Testis (tissue), 3 donors: ENCODE measurements around the gene DNAJB6. TPM values are rescaled to one million over a fixed set of nuclear protein-coding genes. Genes with fewer than 3 reads are reported as not detected.

ENCODE experiments used
- DNase-seq: peaks from one replicate; pipeline ENCODE4 v3.0.0-alpha.2; 2019
- H3K27ac ChIP-seq, 2 donors: fragments of 200-600 bp; sonication (generic); one replicate each; pipeline ENCODE4 v1.5.1; 2019
- H3K27me3 ChIP-seq: fragments of 200-600 bp; sonication (generic); one replicate; pipeline ENCODE4 v1.5.1; 2019
- H3K36me3 ChIP-seq: fragments of 200-600 bp; sonication (generic); one replicate; pipeline ENCODE4 v1.5.1; 2017; ENCODE audit warnings: low read depth; ENCODE audit errors: missing control alignments
- H3K4me1 ChIP-seq: fragments of 200-600 bp; sonication (generic); one replicate; pipeline ENCODE4 v1.5.1; 2019
- H3K4me3 ChIP-seq, 2 donors: fragments of 200-600 bp; sonication (generic); one replicate each; pipeline ENCODE4 v1.5.1; 2017 to 2019
- H3K9me3 ChIP-seq: fragments of 200-600 bp; sonication (generic); one replicate; pipeline ENCODE4 v1.5.1; 2017
- POLR2A ChIP-seq: fragments of 450-650 bp; IDR thresholded peaks from one replicate; pipeline ENCODE4 v1.6.1; 2017; ENCODE audit warnings: antibody characterized with exemption, mild to moderate bottlenecking, moderate library complexity
- WGBS, 2 donors: methylation state at CpG; one replicate each; pipeline ENCODE4 v1.1.5; 2018; 5-methylcytosine and 5-hydroxymethylcytosine counted together
- intact Hi-C: fragments of 100-400 bp; cut with DNase I; formaldehyde crosslinking; loops from one replicate; pipeline ENCODE4 v1.15.1; 2023; ENCODE audit warnings: low total_unique reads
- polyA plus RNA-seq: library from polyadenylated mRNA; stranded (reverse); fragments of 350-450 nt; fragmentation: Illumina TruSeq; extraction: RNeasy Lipid Tissue Mini Kit (QIAGEN cat#74804); gene quantifications from one replicate; pipeline ENCODE4 v1.2.3, GENCODE V29; 2014; ENCODE audit warnings: low read depth, low replicate concordance; ENCODE audit not compliant: insufficient read depth
- total RNA-seq, 2 donors: library from RNA; depleted of rRNA; stranded (reverse); fragments of >200 nt; gene quantifications; one replicate each; pipeline ENCODE4 v1.2.3, GENCODE V29; 2016
- TF ChIP-seq, protein P1 (sequence below), 3 experiments: fragments of 450-650 bp in 2 of 3; fragments of 200-600 bp in 1 of 3; sonication (generic) in 1 of 3; IDR thresholded peaks; one replicate each; pipeline ENCODE4 v1.5.1; 2016 to 2019; ENCODE audit warnings: antibody characterized with exemption in 3 of 3, mild to moderate bottlenecking in 2 of 3, moderate library complexity in 1 of 3

Gene DNAJB6
- total and polyA plus RNA-seq, 3 donors from 2014 or later = 154 to 262 (median 172) TPM

DNA sequence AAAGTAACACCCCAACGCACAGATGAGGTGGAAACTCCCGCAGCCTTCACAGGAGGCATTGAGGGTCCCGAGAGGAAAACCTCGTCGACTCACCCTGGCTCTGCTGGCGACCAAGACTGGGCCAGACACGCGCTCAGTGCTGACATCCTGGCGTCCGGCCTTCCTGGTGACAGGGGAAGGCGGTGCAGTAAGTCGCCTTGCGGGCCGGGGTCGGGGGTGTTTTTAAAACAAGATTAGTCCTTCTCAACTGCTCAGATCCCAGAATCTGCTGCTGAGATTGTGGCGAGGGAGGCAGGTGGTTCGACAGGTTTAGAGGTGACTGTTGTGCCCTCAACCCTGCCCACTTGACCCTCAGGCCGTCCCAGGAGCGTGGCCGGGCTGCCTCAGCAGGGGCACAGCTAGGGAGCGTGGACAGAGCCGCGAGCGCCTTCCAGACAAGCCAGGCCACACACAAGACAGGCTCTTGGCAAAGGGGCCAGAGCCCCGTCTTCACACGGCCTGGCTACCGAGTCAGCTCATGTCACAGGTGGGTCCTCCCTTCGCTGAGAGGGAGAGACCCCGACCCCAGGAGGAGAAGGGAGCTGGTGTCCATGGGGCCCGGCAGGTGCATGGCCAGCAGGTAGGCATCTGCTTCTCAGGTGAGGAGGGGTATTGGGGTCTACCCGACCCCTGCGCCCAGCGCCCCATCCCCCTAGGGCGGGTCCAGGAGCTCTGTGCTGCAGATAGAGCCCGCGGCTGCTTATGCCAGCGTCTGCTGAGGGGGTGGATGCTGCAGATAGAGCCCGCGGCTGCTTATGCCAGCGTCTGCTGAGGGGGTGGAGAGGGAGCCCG is 81.6 kb downstream of the DNAJB6 start:
- Histone ChIP-seq H3K36me3 (no peaks in the 10 kb centered on the region), H3K4me3 (no peak overlapping the region), H3K27ac (no peak overlapping the region), H3K4me1 (no peaks in the 10 kb centered on the region), H3K9me3 (no peaks in the 10 kb centered on the region), H3K27me3 (no peaks in the 10 kb centered on the region)
- 89 to 92% methylated on average over 15 to 39 of the region's 41 CpGs for WGBS, 2 donors
- intact Hi-C loops = no loop called here
- TF ChIP-seq, protein P1, sequence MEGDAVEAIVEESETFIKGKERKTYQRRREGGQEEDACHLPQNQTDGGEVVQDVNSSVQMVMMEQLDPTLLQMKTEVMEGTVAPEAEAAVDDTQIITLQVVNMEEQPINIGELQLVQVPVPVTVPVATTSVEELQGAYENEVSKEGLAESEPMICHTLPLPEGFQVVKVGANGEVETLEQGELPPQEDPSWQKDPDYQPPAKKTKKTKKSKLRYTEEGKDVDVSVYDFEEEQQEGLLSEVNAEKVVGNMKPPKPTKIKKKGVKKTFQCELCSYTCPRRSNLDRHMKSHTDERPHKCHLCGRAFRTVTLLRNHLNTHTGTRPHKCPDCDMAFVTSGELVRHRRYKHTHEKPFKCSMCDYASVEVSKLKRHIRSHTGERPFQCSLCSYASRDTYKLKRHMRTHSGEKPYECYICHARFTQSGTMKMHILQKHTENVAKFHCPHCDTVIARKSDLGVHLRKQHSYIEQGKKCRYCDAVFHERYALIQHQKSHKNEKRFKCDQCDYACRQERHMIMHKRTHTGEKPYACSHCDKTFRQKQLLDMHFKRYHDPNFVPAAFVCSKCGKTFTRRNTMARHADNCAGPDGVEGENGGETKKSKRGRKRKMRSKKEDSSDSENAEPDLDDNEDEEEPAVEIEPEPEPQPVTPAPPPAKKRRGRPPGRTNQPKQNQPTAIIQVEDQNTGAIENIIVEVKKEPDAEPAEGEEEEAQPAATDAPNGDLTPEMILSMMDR (IDR thresholded peaks at IDR 0.05) = no peak
- TF ChIP-seq POLR2A = no peak
- DNase-seq = no peak

DNA sequence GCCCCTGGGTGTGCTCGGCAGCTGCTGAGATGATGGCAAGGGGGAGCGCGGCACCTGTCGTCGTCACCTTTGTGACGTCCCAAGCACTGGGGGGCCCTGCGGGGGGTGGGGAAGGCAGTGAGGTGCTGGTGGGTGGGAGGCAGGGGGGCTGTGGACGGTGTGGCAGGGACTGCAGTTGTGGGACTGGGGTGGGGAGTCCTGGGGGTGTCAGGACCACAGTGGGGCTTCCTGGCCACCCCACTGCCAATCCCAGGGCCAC is 82.2 kb downstream of the DNAJB6 start:
- intact Hi-C loops = no loop called here
- H3K9me3 ChIP-seq = no peaks in the 10 kb centered on the region
- no peak for DNase-seq
- TF ChIP-seq POLR2A = no peak
- TF ChIP-seq, protein P1 (IDR thresholded peaks at IDR 0.05) = no peak
- H3K4me1 ChIP-seq = no peaks in the 10 kb centered on the region
- H3K27me3 ChIP-seq = no peaks in the 10 kb centered on the region
- H3K27ac ChIP-seq = no peak overlapping the region
- no peaks in the 10 kb centered on the region for H3K36me3 ChIP-seq
- WGBS, 2 donors = 79 to 87% methylated on average over 3 to 7 of the region's 8 CpGs
- H3K4me3 ChIP-seq = no peak overlapping the region

DNA sequence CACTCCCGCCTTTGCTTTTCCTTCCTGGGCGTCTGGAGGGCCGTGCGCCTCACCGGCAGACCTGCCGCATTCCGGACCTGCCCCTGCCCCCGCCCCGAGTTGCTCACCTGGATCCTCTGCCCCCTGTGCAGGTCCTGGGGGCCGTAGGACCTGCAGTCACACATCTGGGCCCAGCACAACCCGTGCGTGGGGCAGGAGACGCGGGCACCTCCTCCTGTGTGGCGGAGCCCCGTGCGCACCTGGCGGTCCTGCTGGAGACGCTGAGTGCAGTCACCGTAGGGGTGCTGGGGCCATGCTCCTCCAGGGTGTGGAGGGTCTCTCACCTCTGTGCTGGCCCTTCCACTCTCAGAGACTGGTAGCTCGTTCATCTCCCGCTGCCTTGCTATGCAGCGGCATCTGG is 85.5 kb downstream of the DNAJB6 start:
- H3K36me3 ChIP-seq = no peaks in the 10 kb centered on the region
- 88 to 92% methylated on average over 10 to 21 of the region's 23 CpGs for WGBS, 2 donors
- TF ChIP-seq POLR2A = no peak
- TF ChIP-seq, protein P1 (IDR thresholded peaks at IDR 0.05) = no peak
- no peaks in the 10 kb centered on the region for H3K4me1 ChIP-seq
- no peaks in the 10 kb centered on the region for H3K9me3 ChIP-seq
- H3K4me3 ChIP-seq = no peak overlapping the region
- intact Hi-C loops = no loop called here
- no peaks in the 10 kb centered on the region for H3K27me3 ChIP-seq
- H3K27ac ChIP-seq = no peak overlapping the region
- DNase-seq = no peak

DNA sequence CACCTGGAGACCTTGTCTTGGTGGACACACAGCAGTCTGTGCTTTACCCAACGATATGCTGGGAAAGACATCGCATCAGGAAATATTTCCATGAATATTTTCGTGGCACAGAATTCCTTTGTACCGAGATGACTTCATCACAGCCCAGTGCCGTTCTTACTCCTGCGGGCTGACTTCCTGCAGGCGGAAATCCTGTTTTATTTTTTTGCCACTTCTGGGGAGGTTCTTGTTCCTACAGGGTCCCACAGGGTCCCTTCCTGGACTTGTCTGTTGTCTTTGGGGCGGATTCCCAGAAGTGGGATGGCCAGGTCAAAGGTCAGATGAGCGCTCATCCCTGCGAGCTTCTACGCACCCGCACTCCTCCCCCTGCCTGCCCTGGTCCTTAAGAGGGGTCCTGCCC is 86.5 kb downstream of the DNAJB6 start:
- TF ChIP-seq, protein P1 (IDR thresholded peaks at IDR 0.05) = no peak
- TF ChIP-seq POLR2A = no peak
- WGBS, 2 donors = 71 to 77% methylated on average over 12 of the region's 12 CpGs
- no peaks in the 10 kb centered on the region for H3K36me3 ChIP-seq
- no peak for DNase-seq
- H3K9me3 ChIP-seq = no peaks in the 10 kb centered on the region
- no peak overlapping the region for H3K27ac ChIP-seq
- H3K4me1 ChIP-seq = no peaks in the 10 kb centered on the region
- H3K27me3 ChIP-seq = no peaks in the 10 kb centered on the region
- intact Hi-C loops = no loop called here
- no peak overlapping the region for H3K4me3 ChIP-seq
